ENCODE measurements around the gene ABR.

Gene ABR

DNA sequence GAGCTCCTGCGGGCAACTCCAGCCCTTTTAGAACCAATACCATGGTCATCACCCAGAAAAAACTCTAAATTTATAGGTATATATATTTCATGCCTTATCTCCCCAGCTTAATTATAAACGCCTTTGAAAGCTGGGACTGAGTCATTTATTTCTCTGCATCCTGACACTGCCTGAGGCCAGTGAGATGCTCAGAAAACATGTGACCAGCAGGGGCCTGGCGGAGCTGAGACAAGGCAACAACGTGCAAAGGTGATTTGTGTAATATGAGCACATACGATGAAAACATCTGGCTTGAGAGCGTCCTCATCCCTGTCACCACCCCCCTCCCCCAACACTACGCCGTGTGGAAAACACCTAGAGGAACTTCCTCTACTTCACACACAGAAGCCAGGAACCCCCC is 222.9 kb downstream of the ABR start:
- H3K27me3 ChIP-seq (ENCODE audit: control insufficient read depth, insufficient read depth, low read length) = no peaks in the 10 kb centered on the region

GRCh38 chr17:954431-955164 is 225.2 kb downstream of the ABR start:
- Histone ChIP-seq H3K27me3 (ENCODE audit: control insufficient read depth, insufficient read depth, low read length) (no peaks in the 10 kb centered on the region), H3K4me3 (ENCODE audit: low read length) (no peak overlapping the region), H3K9me3 (ENCODE audit: control insufficient read depth, low read length) (no peaks in the 10 kb centered on the region), H3K4me1 (ENCODE audit: control insufficient read depth, insufficient read depth, low read length) (no peaks in the 10 kb centered on the region), H3K36me3 (ENCODE audit: control insufficient read depth, insufficient read depth, low read length) (no peaks in the 10 kb centered on the region), H3K9ac (ENCODE audit: low read length) (no peak overlapping the region)

More for the DNA sequence above, 222.9 kb downstream of the ABR start:
- no peaks in the 10 kb centered on the region for H3K9me3 ChIP-seq (ENCODE audit: control insufficient read depth, low read length)
- no peaks in the 10 kb centered on the region for H3K4me1 ChIP-seq (ENCODE audit: control insufficient read depth, insufficient read depth, low read length)
- H3K36me3 ChIP-seq (ENCODE audit: control insufficient read depth, insufficient read depth, low read length) = no peaks in the 10 kb centered on the region
- H3K9ac ChIP-seq (ENCODE audit: low read length) = no peak overlapping the region
- H3K4me3 ChIP-seq (ENCODE audit: low read length) = no peak overlapping the region

- Histone ChIP-seq H3K9me3 (ENCODE audit: control insufficient read depth, low read length) (no peaks in the 10 kb centered on the region), H3K4me3 (ENCODE audit: low read length) (no peak overlapping the region), H3K9ac (ENCODE audit: low read length) (no peak overlapping the region), H3K36me3 (ENCODE audit: control insufficient read depth, insufficient read depth, low read length) (no peaks in the 10 kb centered on the region), H3K27me3 (ENCODE audit: control insufficient read depth, insufficient read depth, low read length) (no peaks in the 10 kb centered on the region), H3K4me1 (ENCODE audit: control insufficient read depth, insufficient read depth, low read length) (no peaks in the 10 kb centered on the region)
Observed at GRCh38 chr17:953767-954166, 226.0 kb downstream of the ABR start.
